GM21576 (cell line): ENCODE data around the gene PRICKLE1.

Experiments used
- ATAC-seq: cut with Tn5 transposase; IDR thresholded peaks from one replicate; pipeline ENCODE4 v1.9.1; 2021; ENCODE audit warnings: mild to moderate bottlenecking, moderate library complexity; ENCODE audit not compliant: unreplicated experiment

The PRICKLE1 gene

GRCh38 chr12:42589465-42590329 lies at the start of gene PRICKLE1:
Gene PRICKLE1 (minus strand): TSS chr12:42589746. CDS start chr12:42472516, 117,230 bp downstream.
- ATAC-seq = peak; percentile 62

- ATAC-seq = no peak
Observed at GRCh38 chr12:42638697-42639096, 49.2 kb upstream of the PRICKLE1 start.

- ATAC-seq = no peak
Observed at GRCh38 chr12:42638011-42638410, 48.5 kb upstream of the PRICKLE1 start.

GRCh38 chr12:42636993-42637392 lies 47.4 kb upstream of the PRICKLE1 start:
- no peak for ATAC-seq

GRCh38 chr12:42633594-42633993 lies 44.0 kb upstream of the PRICKLE1 start:
- ATAC-seq = no peak

- no peak for ATAC-seq
Observed at GRCh38 chr12:42631513-42631912, 42.0 kb upstream of the PRICKLE1 start.

- no peak for ATAC-seq
Observed at GRCh38 chr12:42630314-42630713, 40.8 kb upstream of the PRICKLE1 start.

GRCh38 chr12:42627151-42627550 lies 37.6 kb upstream of the PRICKLE1 start:
- ATAC-seq = no peak

GRCh38 chr12:42625611-42626010 lies 36.1 kb upstream of the PRICKLE1 start:
- no peak for ATAC-seq

GRCh38 chr12:42617622-42618021 lies 28.1 kb upstream of the PRICKLE1 start:
- ATAC-seq = no peak

- ATAC-seq = no peak
Observed at GRCh38 chr12:42615006-42615405, 25.5 kb upstream of the PRICKLE1 start.

- no peak for ATAC-seq
Observed at GRCh38 chr12:42612231-42612613, 22.7 kb upstream of the PRICKLE1 start.

- no peak for ATAC-seq
Observed at GRCh38 chr12:42611571-42612230, 22.2 kb upstream of the PRICKLE1 start.

GRCh38 chr12:42609605-42610004 lies 20.1 kb upstream of the PRICKLE1 start:
- ATAC-seq = no peak

- ATAC-seq = no peak
Observed at GRCh38 chr12:42608196-42608825, 18.8 kb upstream of the PRICKLE1 start.

- ATAC-seq = no peak
Observed at GRCh38 chr12:42607584-42608058, 18.1 kb upstream of the PRICKLE1 start.

GRCh38 chr12:42606471-42606870 lies 16.9 kb upstream of the PRICKLE1 start:
- no peak for ATAC-seq

- no peak for ATAC-seq
Observed at GRCh38 chr12:42605685-42606084, 16.1 kb upstream of the PRICKLE1 start.

GRCh38 chr12:42603246-42603990 lies 13.9 kb upstream of the PRICKLE1 start:
- ATAC-seq = no peak

GRCh38 chr12:42593874-42594273 lies 4.3 kb upstream of the PRICKLE1 start:
- ATAC-seq = no peak
